Astrocyte of the cerebellum (primary cell): Measurements from ENCODE around the gene GLCCI1.
"Not testable (repeated sequence)": the region's sequence is repeated elsewhere in the genome, so short reads cannot be mapped to it uniquely, and the experiment has no call there.

ENCODE experiments used
- DNase-seq: peaks from one replicate; pipeline ENCODE4 v3.0.0-alpha.2; 2011; ENCODE audit warnings: low read depth
- H3K4me3 ChIP-seq: 2 replicates; pipeline ENCODE4 v1.5.1; 2011; ENCODE audit warnings: mild to moderate bottlenecking, low read depth, low read length, moderate library complexity
- CTCF ChIP-seq: IDR thresholded peaks from 2 replicates; pipeline ENCODE4 v1.5.1; 2012; ENCODE audit warnings: low read length, low read depth, moderate library complexity, mild to moderate bottlenecking; ENCODE audit errors: missing control alignments
- in situ Hi-C: cut with HindIII; loops from 2 replicates; pipeline ENCODE4 v1.10.0; 2017; ENCODE audit warnings: low sequenced_read_pairs

Gene GLCCI1

GRCh38 chr7:8035647-8036518 lies 67.3 kb downstream of the GLCCI1 start:
- in situ Hi-C loops: no loop called here
- TF ChIP-seq CTCF: peak; percentile 62
- peak; percentile 1 for DNase-seq
- H3K4me3 ChIP-seq: no peak overlapping the region

GRCh38 chr7:8037151-8037550 lies 68.6 kb downstream of the GLCCI1 start:
- no peak for DNase-seq
- no peak for TF ChIP-seq CTCF
- H3K4me3 ChIP-seq: no peak overlapping the region
- in situ Hi-C loops: no loop called here

GRCh38 chr7:8040768-8041369 lies 72.3 kb downstream of the GLCCI1 start:
- no peak for DNase-seq
- TF ChIP-seq CTCF: no peak
- no peak overlapping the region for H3K4me3 ChIP-seq
- in situ Hi-C loops: no loop called here

- TF ChIP-seq CTCF: no peak
- H3K4me3 ChIP-seq: no peak overlapping the region
- peak; percentile 45 for DNase-seq
- in situ Hi-C loops: no loop called here
Measured at GRCh38 chr7:8042796-8043535, 74.4 kb downstream of the GLCCI1 start.

- in situ Hi-C loops: no loop called here
- no peak for TF ChIP-seq CTCF
- no peak for DNase-seq
- H3K4me3 ChIP-seq: no peak overlapping the region
Measured at GRCh38 chr7:8044761-8045430, 76.3 kb downstream of the GLCCI1 start.

- DNase-seq, H3K4me3 ChIP-seq, in situ Hi-C loops: not testable (repeated sequence)
Measured at GRCh38 chr7:8048067-8048466, 79.5 kb downstream of the GLCCI1 start.
